ENCODE measurements around the gene CAMP. TPM values are rescaled to one million over a fixed set of nuclear protein-coding genes. Genes with fewer than 3 reads are reported as not detected.

The CAMP gene
- polyA plus RNA-seq, 1 of the 3 experiments (the other 2 are of a cell fraction) = not detected

DNA sequence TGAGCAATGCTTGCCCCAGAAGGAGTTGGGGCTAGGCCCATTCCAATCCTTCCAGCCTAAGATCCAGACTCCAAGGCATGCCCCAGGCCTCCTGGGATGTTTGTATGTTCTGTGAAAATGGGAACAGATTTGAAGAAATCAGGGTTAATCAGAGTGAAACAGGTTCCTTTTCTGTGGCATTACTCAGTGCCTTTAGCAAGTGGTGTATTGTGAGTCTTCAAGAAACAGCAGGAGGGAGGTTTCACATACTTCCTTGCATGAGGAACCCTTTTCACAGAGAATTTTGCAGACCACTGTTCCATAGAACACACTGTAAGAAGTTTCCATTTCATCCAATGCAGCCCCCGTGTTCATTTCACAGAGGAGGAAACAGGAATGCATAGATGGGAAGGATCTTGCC lies 26.7 kb upstream of the CAMP start:
- Histone ChIP-seq H3K9me3 (no peaks in the 10 kb centered on the region), H3K9me2 (no peaks in the 10 kb centered on the region), H3K4me3 (ENCODE audit: low read depth in 2 of 2, low read length in 1 of 2) (no peak overlapping the region), H3K4me2 (no peak overlapping the region), H3F3A (replicated peaks; ENCODE audit: insufficient read depth) (peaks cover 3% of the 10 kb centered on the region), H3K27me3 (ENCODE audit: insufficient read depth) (no peaks in the 10 kb centered on the region), H3K36me3 (replicated peaks in 1 of 2; ENCODE audit: control insufficient read depth in 1 of 2, insufficient read depth in 2 of 2, low read length in 1 of 2) (no peaks in the 10 kb centered on the region), H3K27ac (ENCODE audit: low read depth in 2 of 2, low read length in 1 of 2) (no peak overlapping the region), H2AFZ (ENCODE audit: low read depth) (no peak overlapping the region), H4K20me1 (ENCODE audit: insufficient read depth) (no peaks in the 10 kb centered on the region), H3K79me2 (ENCODE audit: insufficient read depth) (no peaks in the 10 kb centered on the region), H3K9ac (no peak overlapping the region), H3K4me1 (ENCODE audit: control insufficient read depth in 1 of 2, insufficient read depth in 2 of 2, low read depth in 1 of 2, low read length in 1 of 2) (no peaks in the 10 kb centered on the region)
- ChIA-PET POLR2A (no interaction called here), CTCF (interaction anchor here (0.8 to 6.9 kb wide), 2 partner anchors 74 to 239 kb away, joined by 3 to 93 read pairs; no protein-coding TSS in a partner anchor)
- WGBS (ENCODE audit: low lambda C conversion rate) = 60% methylated on average over 1 of the region's 1 CpG
- TF ChIP-seq MXI1 (IDR thresholded peaks at IDR 0.05; ENCODE audit: low read depth, low read length) (no peak), SMC3 (IDR thresholded peaks at IDR 0.05; ENCODE audit: low read depth, low read length) (no peak), FOXM1 (IDR thresholded peaks at IDR 0.05; ENCODE audit: low read depth) (no peak), CHD2 (IDR thresholded peaks at IDR 0.05; ENCODE audit: low read length, partially characterized antibody) (no peak), MEF2A (IDR thresholded peaks at IDR 0.05; ENCODE audit: borderline replicate concordance, low read depth) (no peak), ELF1 (IDR thresholded peaks at IDR 0.05) (no peak), TCF12 (IDR thresholded peaks at IDR 0.05) (no peak)
- TF ChIP-seq, protein P1, sequence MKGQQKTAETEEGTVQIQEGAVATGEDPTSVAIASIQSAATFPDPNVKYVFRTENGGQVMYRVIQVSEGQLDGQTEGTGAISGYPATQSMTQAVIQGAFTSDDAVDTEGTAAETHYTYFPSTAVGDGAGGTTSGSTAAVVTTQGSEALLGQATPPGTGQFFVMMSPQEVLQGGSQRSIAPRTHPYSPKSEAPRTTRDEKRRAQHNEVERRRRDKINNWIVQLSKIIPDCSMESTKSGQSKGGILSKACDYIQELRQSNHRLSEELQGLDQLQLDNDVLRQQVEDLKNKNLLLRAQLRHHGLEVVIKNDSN (IDR thresholded peaks at IDR 0.05; ENCODE audit: borderline replicate concordance, low read depth) = no peak
- TF ChIP-seq, protein P2, sequence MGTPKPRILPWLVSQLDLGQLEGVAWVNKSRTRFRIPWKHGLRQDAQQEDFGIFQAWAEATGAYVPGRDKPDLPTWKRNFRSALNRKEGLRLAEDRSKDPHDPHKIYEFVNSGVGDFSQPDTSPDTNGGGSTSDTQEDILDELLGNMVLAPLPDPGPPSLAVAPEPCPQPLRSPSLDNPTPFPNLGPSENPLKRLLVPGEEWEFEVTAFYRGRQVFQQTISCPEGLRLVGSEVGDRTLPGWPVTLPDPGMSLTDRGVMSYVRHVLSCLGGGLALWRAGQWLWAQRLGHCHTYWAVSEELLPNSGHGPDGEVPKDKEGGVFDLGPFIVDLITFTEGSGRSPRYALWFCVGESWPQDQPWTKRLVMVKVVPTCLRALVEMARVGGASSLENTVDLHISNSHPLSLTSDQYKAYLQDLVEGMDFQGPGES (IDR thresholded peaks at IDR 0.05; ENCODE audit: low read depth, low read length) = no peak
- TF ChIP-seq, protein P3, sequence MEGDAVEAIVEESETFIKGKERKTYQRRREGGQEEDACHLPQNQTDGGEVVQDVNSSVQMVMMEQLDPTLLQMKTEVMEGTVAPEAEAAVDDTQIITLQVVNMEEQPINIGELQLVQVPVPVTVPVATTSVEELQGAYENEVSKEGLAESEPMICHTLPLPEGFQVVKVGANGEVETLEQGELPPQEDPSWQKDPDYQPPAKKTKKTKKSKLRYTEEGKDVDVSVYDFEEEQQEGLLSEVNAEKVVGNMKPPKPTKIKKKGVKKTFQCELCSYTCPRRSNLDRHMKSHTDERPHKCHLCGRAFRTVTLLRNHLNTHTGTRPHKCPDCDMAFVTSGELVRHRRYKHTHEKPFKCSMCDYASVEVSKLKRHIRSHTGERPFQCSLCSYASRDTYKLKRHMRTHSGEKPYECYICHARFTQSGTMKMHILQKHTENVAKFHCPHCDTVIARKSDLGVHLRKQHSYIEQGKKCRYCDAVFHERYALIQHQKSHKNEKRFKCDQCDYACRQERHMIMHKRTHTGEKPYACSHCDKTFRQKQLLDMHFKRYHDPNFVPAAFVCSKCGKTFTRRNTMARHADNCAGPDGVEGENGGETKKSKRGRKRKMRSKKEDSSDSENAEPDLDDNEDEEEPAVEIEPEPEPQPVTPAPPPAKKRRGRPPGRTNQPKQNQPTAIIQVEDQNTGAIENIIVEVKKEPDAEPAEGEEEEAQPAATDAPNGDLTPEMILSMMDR (IDR thresholded peaks at IDR 0.05) = no peak
- TF ChIP-seq, protein P4, sequence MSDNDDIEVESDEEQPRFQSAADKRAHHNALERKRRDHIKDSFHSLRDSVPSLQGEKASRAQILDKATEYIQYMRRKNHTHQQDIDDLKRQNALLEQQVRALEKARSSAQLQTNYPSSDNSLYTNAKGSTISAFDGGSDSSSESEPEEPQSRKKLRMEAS (IDR thresholded peaks at IDR 0.05; ENCODE audit: low read depth) = no peak
- DNase-seq = no peak

DNA sequence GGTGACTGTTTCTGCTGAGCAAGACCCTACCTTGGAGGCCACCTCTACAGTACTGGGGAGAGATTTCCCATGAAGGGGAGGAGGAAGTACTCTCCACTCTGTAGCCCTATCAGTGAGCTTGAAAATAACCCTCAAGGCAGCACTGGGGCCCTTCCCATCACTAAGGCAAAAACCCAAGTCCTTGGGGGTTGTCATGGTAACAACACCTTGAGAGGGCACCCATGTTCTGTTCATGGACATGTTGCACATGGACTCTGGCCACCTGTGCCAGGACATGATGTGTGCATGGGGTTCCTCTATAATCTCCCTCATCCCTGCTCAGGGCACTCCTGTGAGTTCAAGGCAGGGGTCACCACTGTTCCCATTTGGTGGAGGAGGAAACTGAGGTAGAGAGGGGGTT lies 24.2 kb upstream of the CAMP start:
- no peak for TF ChIP-seq EP300 (IDR thresholded peaks at IDR 0.05; ENCODE audit: borderline replicate concordance in 1 of 2, low read depth in 1 of 2, low read length in 1 of 2)
- no peak for TF ChIP-seq RXRA (IDR thresholded peaks at IDR 0.05; ENCODE audit: borderline replicate concordance, low read depth)
- TF ChIP-seq GATA2 (CRISPR knock-in tag; IDR thresholded peaks at IDR 0.05) = no peak
- no peak for TF ChIP-seq MXI1 (IDR thresholded peaks at IDR 0.05; ENCODE audit: low read depth, low read length)
- Histone ChIP-seq H3K27me3 (ENCODE audit: insufficient read depth) (no peaks in the 10 kb centered on the region), H3K36me3 (replicated peaks in 1 of 2; ENCODE audit: control insufficient read depth in 1 of 2, insufficient read depth in 2 of 2, low read length in 1 of 2) (no peaks in the 10 kb centered on the region), H3K79me2 (ENCODE audit: insufficient read depth) (no peaks in the 10 kb centered on the region), H3K4me1 (ENCODE audit: control insufficient read depth in 1 of 2, insufficient read depth in 2 of 2, low read depth in 1 of 2, low read length in 1 of 2) (no peaks in the 10 kb centered on the region), H2AFZ (ENCODE audit: low read depth) (no peak overlapping the region), H3K27ac (ENCODE audit: low read depth in 2 of 2, low read length in 1 of 2) (no peak overlapping the region), H3K9ac (no peak overlapping the region), H3K9me3 (no peaks in the 10 kb centered on the region), H4K20me1 (ENCODE audit: insufficient read depth) (no peaks in the 10 kb centered on the region), H3K4me3 (ENCODE audit: low read depth in 2 of 2, low read length in 1 of 2) (no peak overlapping the region), H3K9me2 (no peaks in the 10 kb centered on the region), H3F3A (replicated peaks; ENCODE audit: insufficient read depth) (peaks cover 2% of the 10 kb centered on the region), H3K4me2 (no peak overlapping the region)
- no peak for DNase-seq
- CTCF ChIA-PET = interaction anchor here (1.2 to 1.5 kb wide), 2 partner anchors 12 to 237 kb away, joined by 3 to 4 read pairs; no protein-coding TSS in a partner anchor
- POLR2A ChIA-PET = no interaction called here

All from SK-N-SH (cell line).